RWPE1 (cell line): ENCODE measurements around the gene RANBP9.

Experiments used
- CTCF ChIA-PET: fragments of 350-600 bp; sonication (Branson Sonifier 250); formaldehyde crosslinking; extraction: SDS; loops from one replicate; lab custom pipeline; 2021; lab: Yijun Ruan, JAX
- POLR2A ChIA-PET: fragments of 400-600 bp; formaldehyde crosslinking; extraction: SDS; loops from one replicate; lab custom pipeline; 2020; ENCODE audit warnings: antibody characterized with exemption; ENCODE audit not compliant: low non-redundant PET; lab: Yijun Ruan, JAX
- DNase-seq: peaks from one replicate; pipeline ENCODE4 v3.0.0; 2012; ENCODE audit warnings: low spot score
- H3K27ac ChIP-seq: fragments of 450-650 bp; 2 replicates; pipeline ENCODE4 v1.5.1; 2017
- CTCF ChIP-seq: fragments of 450-650 bp; conservative IDR thresholded peaks from 2 replicates; pipeline ENCODE4 v1.5.1; 2017; ENCODE audit warnings: low read depth, mild to moderate bottlenecking

RANBP9 gene

GRCh38 chr6:13672904-13673303 is 38.7 kb downstream of the RANBP9 start:
- TF ChIP-seq CTCF = no peak
- POLR2A ChIA-PET = no interaction called here
- no peak for DNase-seq
- H3K27ac ChIP-seq = no peak overlapping the region
- CTCF ChIA-PET = no interaction called here

- POLR2A ChIA-PET = no interaction called here
- TF ChIP-seq CTCF = no peak
- H3K27ac ChIP-seq = no peak overlapping the region
- CTCF ChIA-PET = no interaction called here
- no peak for DNase-seq
These were observed 40.0 kb downstream of the RANBP9 start for GRCh38 chr6:13671548-13672127.

- POLR2A ChIA-PET = no interaction called here
- no peak for TF ChIP-seq CTCF
- CTCF ChIA-PET = no interaction called here
- no peak for DNase-seq
- H3K27ac ChIP-seq = no peak overlapping the region
These were observed 42.2 kb downstream of the RANBP9 start for GRCh38 chr6:13669476-13669875.

- DNase-seq = no peak
- POLR2A ChIA-PET = no interaction called here
- H3K27ac ChIP-seq = no peak overlapping the region
- no peak for TF ChIP-seq CTCF
- CTCF ChIA-PET = no interaction called here
These were observed 43.2 kb downstream of the RANBP9 start for GRCh38 chr6:13668291-13668928.

GRCh38 chr6:13667655-13668054 is 44.0 kb downstream of the RANBP9 start:
- CTCF ChIA-PET = no interaction called here
- POLR2A ChIA-PET = no interaction called here
- no peak for TF ChIP-seq CTCF
- no peak for DNase-seq
- H3K27ac ChIP-seq = no peak overlapping the region

GRCh38 chr6:13666194-13667105 is 45.2 kb downstream of the RANBP9 start:
- DNase-seq = no peak
- POLR2A ChIA-PET = no interaction called here
- no peak overlapping the region for H3K27ac ChIP-seq
- no peak for TF ChIP-seq CTCF
- CTCF ChIA-PET = no interaction called here
